ENCODE data around the gene NRARP. TPM values are rescaled to one million over a fixed set of nuclear protein-coding genes. Genes with fewer than 3 reads are reported as not detected.

Gene NRARP
- total and polyA plus RNA-seq, 2 of the 13 experiments (the other 11 are each of a cell fraction or from before 2014, with no cell fraction given), result 0.22 to 0.46 TPM

- TF ChIP-seq GPBP1L1 (CRISPR knock-in tag; IDR thresholded peaks at IDR 0.05) (no peak), SAP130 (CRISPR knock-in tag; IDR thresholded peaks at IDR 0.05; ENCODE audit: low read depth) (peak; percentile 59; the same call in 1 of the 2 replicates), AFF4 (CRISPR knock-in tag; IDR thresholded peaks at IDR 0.05) (no peak), ZNF460 (CRISPR knock-in tag; IDR thresholded peaks at IDR 0.05; ENCODE audit: borderline replicate concordance) (no peak), SALL1 (CRISPR knock-in tag; IDR thresholded peaks at IDR 0.05) (peak; percentile 72), ZNF782 (CRISPR knock-in tag; IDR thresholded peaks at IDR 0.05; ENCODE audit: borderline replicate concordance) (no peak), CREM (IDR thresholded peaks at IDR 0.05) (no peak), CREM (CRISPR knock-in tag; IDR thresholded peaks at IDR 0.05) (no peak), NFE2L1 (CRISPR knock-in tag; IDR thresholded peaks at IDR 0.05; ENCODE audit: borderline replicate concordance) (no peak), ZNF746 (CRISPR knock-in tag; IDR thresholded peaks at IDR 0.05) (peak; percentile 79), ZNF383 (CRISPR knock-in tag; IDR thresholded peaks at IDR 0.05; ENCODE audit: borderline replicate concordance) (no peak), FOSL2 (CRISPR knock-in tag; IDR thresholded peaks at IDR 0.05) (peak; percentile 42), TEAD2 (CRISPR knock-in tag; IDR thresholded peaks at IDR 0.05) (no peak), MAZ (IDR thresholded peaks at IDR 0.05; ENCODE audit: borderline replicate concordance, low read depth, low read length) (0 out of 2 replicates have a peak, but pooled peaks have one; percentile 59), MAZ (CRISPR knock-in tag; IDR thresholded peaks at IDR 0.05; ENCODE audit: low read depth) (no peak), CHD2 (IDR thresholded peaks at IDR 0.05; ENCODE audit: low read depth, low read length) (peak; percentile 34; the same call in 1 of the 2 replicates), ZNF576 (CRISPR knock-in tag; IDR thresholded peaks at IDR 0.05) (no peak), MLLT10 (CRISPR knock-in tag; IDR thresholded peaks at IDR 0.05) (no peak), ZNF598 (CRISPR knock-in tag; IDR thresholded peaks at IDR 0.05; ENCODE audit: borderline replicate concordance) (no peak), ZNF660 (CRISPR knock-in tag; IDR thresholded peaks at IDR 0.05; ENCODE audit: borderline replicate concordance, low read depth) (no peak), MED8 (CRISPR knock-in tag; IDR thresholded peaks at IDR 0.05; ENCODE audit: insufficient replicate concordance) (peak; percentile 59), TERF1 (CRISPR knock-in tag; IDR thresholded peaks at IDR 0.05) (no peak)
These were observed 47.2 kb downstream of the NRARP start, which contains the start of gene NELFB (continued) for GRCh38 chr9:137254624-137255447.
